Glomerular visceral epithelial cell (primary cell): Measurements from ENCODE around the gene MYH7B.

ENCODE experiments used
- DNase-seq: peaks from one replicate; pipeline ENCODE4 v3.0.0-alpha.2; 2016; ENCODE audit errors: extremely low spot score

MYH7B gene

GRCh38 chr20:34955231-34956040, at the start of gene MYH7B, which contains the start of gene GSS:
MYH7B (plus strand) TSS chr20:34955868; CDS start chr20:34978006, 22,138 bp downstream.
GSS (minus strand) TSS chr20:34955806; CDS start chr20:34951852, 3,954 bp downstream.
- peak; percentile 98 for DNase-seq

GRCh38 chr20:34907616-34908469, 47.8 kb upstream of the MYH7B start:
- peak; percentile 95 for DNase-seq

- no peak for DNase-seq
Observed at GRCh38 chr20:34915131-34915530, 40.5 kb upstream of the MYH7B start.

GRCh38 chr20:34915749-34916455, 39.8 kb upstream of the MYH7B start:
- no peak for DNase-seq

GRCh38 chr20:34916774-34917354, 38.8 kb upstream of the MYH7B start:
- DNase-seq = no peak

- no peak for DNase-seq
Observed at GRCh38 chr20:34920055-34920454, 35.6 kb upstream of the MYH7B start.

GRCh38 chr20:34921436-34921835, 34.2 kb upstream of the MYH7B start:
- no peak for DNase-seq

GRCh38 chr20:34922654-34923381, 32.9 kb upstream of the MYH7B start:
- peak; percentile 56 for DNase-seq

GRCh38 chr20:34923414-34923813, 32.3 kb upstream of the MYH7B start:
- no peak for DNase-seq

- no peak for DNase-seq
Observed at GRCh38 chr20:34925341-34925740, 30.3 kb upstream of the MYH7B start.

- DNase-seq = no peak
Observed at GRCh38 chr20:34925981-34926380, 29.7 kb upstream of the MYH7B start.

GRCh38 chr20:34926581-34926980, 29.1 kb upstream of the MYH7B start:
- no peak for DNase-seq

- DNase-seq = no peak
Observed at GRCh38 chr20:34927736-34928135, 27.9 kb upstream of the MYH7B start.

- DNase-seq = no peak
Observed at GRCh38 chr20:34928411-34928810, 27.3 kb upstream of the MYH7B start.

GRCh38 chr20:34931771-34932170, 23.9 kb upstream of the MYH7B start:
- no peak for DNase-seq

- no peak for DNase-seq
Observed at GRCh38 chr20:34938466-34939163, 17.1 kb upstream of the MYH7B start.

GRCh38 chr20:34940081-34940481, 15.6 kb upstream of the MYH7B start:
- peak; percentile 61 for DNase-seq

- no peak for DNase-seq
Observed at GRCh38 chr20:34941226-34941625, 14.4 kb upstream of the MYH7B start.

- DNase-seq = no peak
Observed at GRCh38 chr20:34942301-34942700, 13.4 kb upstream of the MYH7B start.

GRCh38 chr20:34943808-34944567, 11.7 kb upstream of the MYH7B start:
- DNase-seq = peak; percentile 71
